GM21447 (cell line): ENCODE measurements around the gene SPART.
A peak's percentile ranks its signal among the peaks of the same experiment; 100 is the strongest.
"Not testable (repeated sequence)": the region's sequence is repeated elsewhere in the genome, so short reads cannot be mapped to it uniquely, and the experiment has no call there.

ENCODE experiments used
- ATAC-seq: cut with Tn5 transposase; IDR thresholded peaks from one replicate; pipeline ENCODE4 v1.9.1; 2021; ENCODE audit not compliant: unreplicated experiment

The SPART gene

GRCh38 chr13:36323408-36323807, 22.8 kb downstream of the SPART start:
- ATAC-seq, result no peak

- ATAC-seq, result not testable (repeated sequence)
Measured at GRCh38 chr13:36319793-36320192, 26.4 kb downstream of the SPART start.

- no peak for ATAC-seq
Measured at GRCh38 chr13:36313047-36313969, 32.9 kb downstream of the SPART start.

GRCh38 chr13:36310417-36311108, 35.6 kb downstream of the SPART start:
- ATAC-seq, result no peak

- ATAC-seq, result no peak
Measured at GRCh38 chr13:36302289-36302688, 43.9 kb downstream of the SPART start.

- ATAC-seq, result not testable (repeated sequence)
Measured at GRCh38 chr13:36299469-36299868, 46.7 kb downstream of the SPART start.

GRCh38 chr13:36298535-36299068, 47.6 kb downstream of the SPART start:
- no peak for ATAC-seq

- peak; percentile 65 for ATAC-seq
Measured at GRCh38 chr13:36297366-36298338, 48.5 kb downstream of the SPART start, which contains the start of gene CCDC169. Gene CCDC169 (minus strand): TSS chr13:36297814. CDS start chr13:36297719, 95 bp downstream.

- no peak for ATAC-seq
Measured at GRCh38 chr13:36294096-36294495, 52.1 kb downstream of the SPART start.

GRCh38 chr13:36293497-36293896, 52.7 kb downstream of the SPART start:
- no peak for ATAC-seq

GRCh38 chr13:36288794-36289391, 57.3 kb downstream of the SPART start:
- no peak for ATAC-seq

GRCh38 chr13:36286006-36286405, 60.2 kb downstream of the SPART start:
- ATAC-seq, result no peak

GRCh38 chr13:36282821-36283432, 63.3 kb downstream of the SPART start:
- ATAC-seq, result no peak

GRCh38 chr13:36275190-36276002, 70.8 kb downstream of the SPART start:
- ATAC-seq, result no peak

- no peak for ATAC-seq
Measured at GRCh38 chr13:36273431-36273830, 72.8 kb downstream of the SPART start.

GRCh38 chr13:36261976-36262375, 84.2 kb downstream of the SPART start:
- no peak for ATAC-seq

GRCh38 chr13:36261011-36261410, 85.2 kb downstream of the SPART start:
- no peak for ATAC-seq

GRCh38 chr13:36259361-36260137, 86.6 kb downstream of the SPART start:
- no peak for ATAC-seq
